SK-N-SH treated with all-trans-retinoic acid at 6 μM for 48 hours (cell line): Measurements from ENCODE around the gene BOD1L1.

Experiments used
- ATAC-seq: fragments of 200-7000 bp; cut with Tn5 transposase; 3 replicates; pipeline ENCODE4 v1.9.1; 2020; ENCODE audit warnings: mild to moderate bottlenecking, moderate library complexity
- ARNTL ChIP-seq: fragments of 450-650 bp; formaldehyde crosslinking; IDR thresholded peaks from 2 replicates; pipeline ENCODE4 v1.5.0; 2020; ENCODE audit warnings: low read depth, mild to moderate bottlenecking, moderate library complexity, borderline replicate concordance
- BACH2 ChIP-seq: fragments of 250-450 bp; sonication (Bioruptor Pico); IDR thresholded peaks from 2 replicates; pipeline ENCODE4 v1.9.0; 2021; ENCODE audit warnings: mild to moderate bottlenecking, borderline replicate concordance
- CSRNP3 ChIP-seq: fragments of 250-450 bp; sonication (Bioruptor Pico); IDR thresholded peaks from 2 replicates; pipeline ENCODE4 v1.5.1; 2021; ENCODE audit warnings: mild to moderate bottlenecking, moderate library complexity
- ESRRG ChIP-seq: fragments of 250-450 bp; sonication (Bioruptor Pico); IDR thresholded peaks from 2 replicates; pipeline ENCODE4 v1.6.1; 2021; ENCODE audit warnings: mild to moderate bottlenecking
- ISL1 ChIP-seq: fragments of 250-450 bp; sonication (Bioruptor Pico); IDR thresholded peaks from 2 replicates; pipeline ENCODE4 v2.1.2; 2022; ENCODE audit warnings: mild to moderate bottlenecking, moderate library complexity
- OSR1 ChIP-seq: fragments of 250-450 bp; sonication (Bioruptor Pico); IDR thresholded peaks from 2 replicates; pipeline ENCODE4 v1.8.0; 2022; ENCODE audit warnings: moderate library complexity, mild to moderate bottlenecking, inconsistent platforms
- PATZ1 ChIP-seq: fragments of 250-450 bp; sonication (Bioruptor Pico); IDR thresholded peaks from 2 replicates; pipeline ENCODE4 v1.8.0; 2020; ENCODE audit warnings: mild to moderate bottlenecking, moderate library complexity, borderline replicate concordance
- PPARA ChIP-seq: fragments of 250-450 bp; sonication (Bioruptor Pico); IDR thresholded peaks from 2 replicates; pipeline ENCODE4 v1.5.0; 2020; ENCODE audit warnings: mild to moderate bottlenecking, borderline replicate concordance
- SNAI2 ChIP-seq: fragments of 250-450 bp; sonication (Bioruptor Pico); IDR thresholded peaks from 2 replicates; pipeline ENCODE4 v1.5.0; 2020; ENCODE audit warnings: mild to moderate bottlenecking, moderate library complexity
- TCF4 ChIP-seq: fragments of 250-450 bp; sonication (Bioruptor Pico); IDR thresholded peaks from 2 replicates; pipeline ENCODE4 v1.8.0; 2021; ENCODE audit warnings: mild to moderate bottlenecking, moderate library complexity, borderline replicate concordance
- TOX ChIP-seq: fragments of 250-450 bp; sonication (Bioruptor Pico); IDR thresholded peaks from 2 replicates; pipeline ENCODE4 v1.8.0; 2021; ENCODE audit warnings: mild to moderate bottlenecking, moderate library complexity, borderline replicate concordance
- ZC3H10 ChIP-seq: fragments of 250-450 bp; sonication (Bioruptor Pico); IDR thresholded peaks from 2 replicates; pipeline ENCODE4 v1.5.1; 2021; ENCODE audit warnings: mild to moderate bottlenecking, moderate library complexity
- ZFP3 ChIP-seq: fragments of 250-450 bp; sonication (Bioruptor Pico); IDR thresholded peaks from 2 replicates; pipeline ENCODE4 v1.5.0; 2020; ENCODE audit warnings: mild to moderate bottlenecking, moderate library complexity
- ZFP30 ChIP-seq: fragments of 450-650 bp; formaldehyde crosslinking; IDR thresholded peaks from 2 replicates; pipeline ENCODE4 v1.5.0; 2022; ENCODE audit warnings: mild to moderate bottlenecking, moderate library complexity
- ZNF565 ChIP-seq: fragments of 450-650 bp; formaldehyde crosslinking; conservative IDR thresholded peaks from 2 replicates; pipeline ENCODE4 v1.5.0; 2020; ENCODE audit warnings: low read depth, mild to moderate bottlenecking, moderate library complexity
- ZNF70 ChIP-seq: fragments of 450-650 bp; formaldehyde crosslinking; IDR thresholded peaks from 2 replicates; pipeline ENCODE4 v1.5.0; 2020; ENCODE audit warnings: mild to moderate bottlenecking, moderate library complexity
- TF ChIP-seq, protein P1 (sequence below): fragments of 250-450 bp; sonication (Bioruptor Pico); IDR thresholded peaks from 2 replicates; pipeline ENCODE4 v1.5.0; 2020; ENCODE audit warnings: mild to moderate bottlenecking, moderate library complexity

The BOD1L1 gene

DNA sequence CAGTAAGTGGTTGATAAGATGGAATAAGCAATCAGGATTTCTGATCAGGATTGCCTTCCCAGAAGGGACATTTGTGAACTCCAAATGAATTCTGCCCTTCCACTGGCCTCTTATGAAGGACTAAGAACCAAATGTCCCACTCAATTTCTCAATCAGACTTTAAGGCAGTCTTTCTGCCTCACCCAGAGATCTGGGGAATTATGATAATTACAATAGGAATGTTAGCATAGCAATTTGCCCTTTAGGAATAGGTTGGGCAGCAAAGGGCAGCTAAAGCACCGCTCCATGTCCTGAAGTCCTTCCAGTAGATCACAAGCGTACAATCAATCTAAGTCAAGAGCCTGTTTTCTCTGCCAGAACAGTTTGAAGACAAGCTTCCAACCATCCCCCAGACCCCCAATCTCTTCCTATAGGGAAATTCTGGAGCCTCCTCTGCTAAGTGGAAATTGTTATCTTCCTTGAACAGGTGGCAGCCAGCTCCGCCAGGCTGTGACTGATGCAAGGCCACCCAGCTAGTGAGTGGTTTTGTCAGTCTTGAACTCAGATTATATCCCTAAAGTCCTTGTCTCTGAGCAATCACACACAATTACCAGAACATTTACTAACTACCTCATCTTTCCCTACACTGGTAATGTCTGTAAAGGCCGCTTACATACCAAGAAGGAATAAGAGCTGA is 101.8 kb downstream of the BOD1L1 start:
- TF ChIP-seq SNAI2 (CRISPR knock-in tag) = no peak
- no peak for TF ChIP-seq ZC3H10 (CRISPR knock-in tag)
- TF ChIP-seq ISL1 = no peak
- TF ChIP-seq PATZ1 (CRISPR knock-in tag) = no peak
- TF ChIP-seq BACH2 (CRISPR knock-in tag) = no peak
- TF ChIP-seq PPARA (CRISPR knock-in tag) = no peak
- TF ChIP-seq TOX (CRISPR knock-in tag) = no peak
- TF ChIP-seq ZFP30 (CRISPR knock-in tag) = no peak
- TF ChIP-seq OSR1 (CRISPR knock-in tag) = no peak
- TF ChIP-seq, all 23 proteins: peak for 0
- no peak for ATAC-seq

- TF ChIP-seq PATZ1 (CRISPR knock-in tag) = no peak
- no peak for TF ChIP-seq ZNF70 (CRISPR knock-in tag)
- TF ChIP-seq, all 23 proteins: peak for 0
- no peak for ATAC-seq
Measured at GRCh38 chr4:13524504-13525243, 102.9 kb downstream of the BOD1L1 start.

GRCh38 chr4:13523591-13524503 is 103.7 kb downstream of the BOD1L1 start:
- no peak for ATAC-seq
- no peak for TF ChIP-seq ZNF70 (CRISPR knock-in tag)
- TF ChIP-seq, protein P1, sequence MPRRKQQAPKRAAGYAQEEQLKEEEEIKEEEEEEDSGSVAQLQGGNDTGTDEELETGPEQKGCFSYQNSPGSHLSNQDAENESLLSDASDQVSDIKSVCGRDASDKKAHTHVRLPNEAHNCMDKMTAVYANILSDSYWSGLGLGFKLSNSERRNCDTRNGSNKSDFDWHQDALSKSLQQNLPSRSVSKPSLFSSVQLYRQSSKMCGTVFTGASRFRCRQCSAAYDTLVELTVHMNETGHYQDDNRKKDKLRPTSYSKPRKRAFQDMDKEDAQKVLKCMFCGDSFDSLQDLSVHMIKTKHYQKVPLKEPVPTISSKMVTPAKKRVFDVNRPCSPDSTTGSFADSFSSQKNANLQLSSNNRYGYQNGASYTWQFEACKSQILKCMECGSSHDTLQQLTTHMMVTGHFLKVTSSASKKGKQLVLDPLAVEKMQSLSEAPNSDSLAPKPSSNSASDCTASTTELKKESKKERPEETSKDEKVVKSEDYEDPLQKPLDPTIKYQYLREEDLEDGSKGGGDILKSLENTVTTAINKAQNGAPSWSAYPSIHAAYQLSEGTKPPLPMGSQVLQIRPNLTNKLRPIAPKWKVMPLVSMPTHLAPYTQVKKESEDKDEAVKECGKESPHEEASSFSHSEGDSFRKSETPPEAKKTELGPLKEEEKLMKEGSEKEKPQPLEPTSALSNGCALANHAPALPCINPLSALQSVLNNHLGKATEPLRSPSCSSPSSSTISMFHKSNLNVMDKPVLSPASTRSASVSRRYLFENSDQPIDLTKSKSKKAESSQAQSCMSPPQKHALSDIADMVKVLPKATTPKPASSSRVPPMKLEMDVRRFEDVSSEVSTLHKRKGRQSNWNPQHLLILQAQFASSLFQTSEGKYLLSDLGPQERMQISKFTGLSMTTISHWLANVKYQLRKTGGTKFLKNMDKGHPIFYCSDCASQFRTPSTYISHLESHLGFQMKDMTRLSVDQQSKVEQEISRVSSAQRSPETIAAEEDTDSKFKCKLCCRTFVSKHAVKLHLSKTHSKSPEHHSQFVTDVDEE (CRISPR knock-in tag) = no peak
- TF ChIP-seq TCF4 = no peak
- TF ChIP-seq OSR1 (CRISPR knock-in tag) = no peak
- no peak for TF ChIP-seq ZC3H10 (CRISPR knock-in tag)
- no peak for TF ChIP-seq ARNTL (CRISPR knock-in tag)
- TF ChIP-seq CSRNP3 (CRISPR knock-in tag) = no peak
- no peak for TF ChIP-seq BACH2 (CRISPR knock-in tag)
- no peak for TF ChIP-seq ZNF565 (CRISPR knock-in tag)
- TF ChIP-seq ZFP3 = no peak
- TF ChIP-seq ZFP30 (CRISPR knock-in tag) = no peak
- no peak for TF ChIP-seq PATZ1 (CRISPR knock-in tag)
- no peak for TF ChIP-seq ESRRG (CRISPR knock-in tag)
- TF ChIP-seq ISL1 = no peak
- TF ChIP-seq PPARA (CRISPR knock-in tag) = no peak
- TF ChIP-seq, all 23 proteins: peak for 0
